GM11168 (cell line): ENCODE data around the gene FURIN.
"Not testable (repeated sequence)": the region's sequence is repeated elsewhere in the genome, so short reads cannot be mapped to it uniquely, and the experiment has no call there.

Experiments used
- in situ Hi-C: fragments of 300-500 bp; cut with MboI; formaldehyde crosslinking; loops from one replicate; pipeline ENCODE4 v1.12.0; 2022; ENCODE audit warnings: low sequenced_read_pairs; ENCODE audit not compliant: unreplicated experiment

The FURIN gene

GRCh38 chr15:90892498-90893174 is 24.2 kb downstream of the FURIN start:
- in situ Hi-C loops = loop anchor here (25.0 kb wide), 1 partner anchor 580 kb away; no protein-coding TSS in a partner anchor

DNA sequence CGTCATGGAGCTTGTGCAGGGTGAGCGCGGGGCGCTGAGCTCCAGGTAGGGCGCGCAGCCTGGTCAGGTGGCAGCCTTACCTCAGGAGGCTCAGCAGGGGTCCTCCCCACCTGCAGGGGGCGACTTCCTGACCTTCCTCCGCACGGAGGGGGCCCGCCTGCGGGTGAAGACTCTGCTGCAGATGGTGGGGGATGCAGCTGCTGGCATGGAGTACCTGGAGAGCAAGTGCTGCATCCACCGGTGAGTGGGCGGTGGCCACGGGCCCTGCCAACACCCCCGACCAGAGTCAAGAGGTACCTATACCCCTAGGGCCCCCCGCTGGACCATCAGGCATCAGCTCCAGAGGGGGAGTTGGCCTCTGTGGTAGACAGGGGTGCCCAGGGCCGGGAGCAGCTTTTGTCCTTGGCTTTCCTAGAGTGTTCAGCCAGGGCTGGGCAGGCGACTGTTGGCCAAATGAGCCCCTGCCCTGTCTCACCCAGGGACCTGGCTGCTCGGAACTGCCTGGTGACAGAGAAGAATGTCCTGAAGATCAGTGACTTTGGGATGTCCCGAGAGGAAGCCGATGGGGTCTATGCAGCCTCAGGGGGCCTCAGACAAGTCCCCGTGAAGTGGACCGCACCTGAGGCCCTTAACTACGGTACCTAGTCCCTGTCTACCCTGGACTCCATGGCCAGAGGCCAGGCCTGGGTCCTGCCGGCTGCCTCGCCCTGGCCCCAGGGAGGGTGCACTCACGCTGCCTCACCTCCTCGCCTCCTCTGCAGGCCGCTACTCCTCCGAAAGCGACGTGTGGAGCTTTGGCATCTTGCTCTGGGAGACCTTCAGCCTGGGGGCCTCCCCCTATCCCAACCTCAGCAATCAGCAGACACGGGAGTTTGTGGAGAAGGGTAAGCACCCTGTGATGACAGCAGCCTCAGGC is 25.0 kb downstream of the FURIN start:
- in situ Hi-C loops = loop anchor here (25.0 kb wide), 1 partner anchor 581 kb away; no protein-coding TSS in a partner anchor

GRCh38 chr15:90895571-90896117 is 27.3 kb downstream of the FURIN start:
- in situ Hi-C loops = loop anchor here (25.0 kb wide), 1 partner anchor 583 kb away; no protein-coding TSS in a partner anchor

DNA sequence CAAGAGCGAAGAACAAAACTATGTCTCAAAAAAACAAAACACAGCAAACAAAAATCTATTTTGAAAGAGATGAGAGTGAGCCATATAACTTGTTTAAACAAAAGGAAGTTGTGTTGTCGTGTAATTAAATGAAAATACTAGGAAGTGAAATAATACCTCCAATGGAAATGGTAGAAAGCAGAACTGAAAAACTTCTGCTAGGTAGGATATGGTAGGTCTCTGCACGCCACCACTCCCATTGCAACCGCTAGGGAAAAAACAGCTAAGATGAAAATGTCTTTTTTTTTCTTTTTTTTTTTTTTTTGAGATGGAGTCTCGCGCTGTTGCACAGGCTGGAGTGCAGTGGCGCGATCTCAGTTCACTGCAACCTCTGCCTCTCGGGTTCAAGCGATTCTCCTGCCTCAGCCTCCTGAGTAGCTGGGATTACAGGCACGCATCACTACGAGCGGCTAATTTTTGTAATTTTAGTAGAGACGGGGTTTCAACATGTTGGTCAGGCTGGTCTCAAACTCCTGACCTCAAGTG is 28.8 kb downstream of the FURIN start:
- in situ Hi-C loops = loop anchor here (25.0 kb wide), 1 partner anchor 585 kb away; no protein-coding TSS in a partner anchor

DNA sequence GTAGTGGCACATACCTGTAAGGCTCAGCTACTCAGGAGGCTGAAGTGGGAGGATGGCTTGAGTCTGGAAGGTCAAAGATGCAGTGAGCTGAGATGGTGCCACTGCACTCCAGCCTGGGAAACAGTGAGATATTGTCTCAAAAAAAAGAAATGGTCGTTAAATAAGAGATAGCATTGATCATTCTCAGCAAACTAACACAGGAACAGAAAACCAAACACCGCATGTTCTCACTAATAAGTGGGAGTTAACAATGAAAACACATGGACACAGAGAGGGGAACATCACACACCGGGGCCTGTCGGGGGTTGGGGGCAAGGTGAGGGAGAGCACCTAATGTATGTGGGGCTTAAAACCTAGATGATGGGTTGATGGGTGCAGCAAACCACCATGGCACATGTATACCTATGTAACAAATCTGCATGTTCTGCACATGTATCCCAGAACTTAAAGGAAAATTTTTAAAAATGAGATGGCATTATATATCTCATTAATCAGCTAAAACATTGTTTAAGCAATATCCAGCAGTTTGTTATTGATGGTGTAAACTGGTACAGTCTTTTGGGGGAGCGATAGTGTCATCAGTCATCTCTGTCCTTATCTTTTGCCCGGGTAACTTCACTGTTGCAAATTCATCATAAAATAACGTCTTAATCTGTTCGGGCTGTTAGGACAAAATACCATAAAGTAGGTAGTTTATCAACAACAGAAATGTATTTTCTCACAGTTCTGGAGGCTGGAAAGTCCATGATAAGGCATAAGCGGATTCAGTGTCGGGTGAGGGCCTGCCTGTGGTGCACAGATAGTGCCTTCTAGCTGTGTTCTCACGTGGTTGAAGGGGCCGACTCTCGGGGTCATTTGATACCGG is 33.0 kb downstream of the FURIN start:
- in situ Hi-C loops = no loop called here

- in situ Hi-C loops = no loop called here
Observed at GRCh38 chr15:90902040-90902839, 33.9 kb downstream of the FURIN start.

DNA sequence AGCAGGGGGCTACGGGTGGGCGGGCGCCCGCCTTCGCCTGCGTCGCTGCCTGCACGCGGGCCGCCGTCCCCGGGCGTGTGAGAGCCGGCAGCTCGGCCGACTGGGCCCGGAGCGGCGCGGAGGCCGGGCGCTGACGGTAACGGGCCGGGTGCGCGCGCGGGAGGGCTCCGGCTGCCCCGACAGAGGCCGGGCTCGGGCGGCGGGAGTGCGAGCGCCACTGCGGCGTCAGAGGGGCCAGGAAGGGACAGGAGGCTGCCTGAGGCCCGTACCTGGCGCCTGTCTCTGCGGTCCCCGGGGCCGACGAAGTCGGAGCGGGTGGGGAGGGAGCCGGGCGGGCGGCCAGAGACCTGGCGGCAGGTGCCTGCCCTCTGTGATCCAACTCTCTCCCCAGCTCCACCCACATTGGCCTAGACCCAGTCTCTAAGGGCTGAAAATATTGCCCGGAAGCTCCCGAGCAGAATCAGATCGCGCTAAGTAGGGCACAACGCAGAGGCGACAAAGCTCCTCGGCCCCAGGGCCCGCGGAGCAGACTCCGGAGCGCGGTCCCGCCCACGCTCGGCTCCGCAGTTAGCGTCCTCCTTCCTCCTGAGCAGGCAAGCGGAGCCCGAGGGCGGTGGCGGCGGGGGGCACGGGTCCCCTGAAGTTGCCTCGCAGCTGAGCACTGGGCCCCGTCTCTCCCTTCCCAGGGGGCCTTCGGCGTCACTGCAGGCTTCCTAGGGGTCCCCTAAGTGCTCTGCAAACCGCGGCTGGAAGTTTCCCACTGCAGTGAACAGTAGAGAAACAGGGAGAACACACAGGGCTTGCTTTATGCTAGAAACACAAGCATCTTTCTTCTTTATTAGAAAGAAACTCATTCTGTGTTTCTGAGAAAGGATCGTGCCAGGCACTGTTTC is 34.7 kb downstream of the FURIN start, which contains the start of gene MAN2A2:
MAN2A2 (plus strand) TSS at position 463 of the 893 bp plus-strand sequence. CDS start 906 bp downstream, outside the sequence.
- in situ Hi-C loops = no loop called here

DNA sequence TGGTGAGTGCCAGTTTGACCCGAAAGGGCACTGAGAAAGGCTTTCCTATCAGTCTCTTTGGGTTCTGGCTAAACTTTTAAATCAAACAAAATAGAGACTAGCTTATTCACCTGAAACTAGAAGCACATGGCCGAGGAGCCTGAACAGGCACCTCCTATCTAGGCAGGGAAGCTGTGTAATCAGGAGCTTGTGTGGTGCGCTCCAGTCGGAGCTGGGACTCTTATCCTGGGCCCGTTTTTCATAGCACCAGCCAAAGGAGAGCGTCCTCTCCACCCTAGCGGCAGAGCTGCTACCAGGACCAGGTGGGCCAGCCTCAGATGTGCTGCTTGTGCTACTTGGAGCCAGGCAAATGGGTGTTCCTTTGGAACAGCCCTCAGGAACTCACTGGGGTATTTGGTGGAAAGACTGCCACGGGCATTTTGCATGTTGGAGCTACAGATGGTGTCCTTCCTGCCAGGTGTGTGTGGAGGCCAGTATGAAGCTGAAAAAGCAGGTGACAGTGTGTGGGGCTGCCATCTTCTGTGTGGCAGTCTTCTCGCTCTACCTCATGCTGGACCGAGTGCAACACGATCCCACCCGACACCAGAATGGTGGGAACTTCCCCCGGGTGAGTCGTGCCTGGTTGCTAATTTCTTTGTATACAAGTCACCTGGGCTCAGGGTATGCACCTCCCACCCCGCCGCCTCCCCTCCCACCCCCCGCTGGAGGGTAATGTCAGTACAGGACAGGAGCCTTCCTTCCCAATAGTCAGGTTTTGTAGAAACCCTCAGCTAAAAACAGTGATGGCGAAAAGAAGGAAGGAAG is 35.5 kb downstream of the FURIN start:
- in situ Hi-C loops = no loop called here

- in situ Hi-C loops = no loop called here
Observed at GRCh38 chr15:90904746-90905145, 36.4 kb downstream of the FURIN start.

- in situ Hi-C loops = no loop called here
Observed at GRCh38 chr15:90905306-90906180, 37.2 kb downstream of the FURIN start.

GRCh38 chr15:90906181-90906849 is 37.9 kb downstream of the FURIN start:
- in situ Hi-C loops = no loop called here

- in situ Hi-C loops = no loop called here
Observed at GRCh38 chr15:90907051-90907660, 38.8 kb downstream of the FURIN start.

- in situ Hi-C loops = no loop called here
Observed at GRCh38 chr15:90907838-90908507, 39.6 kb downstream of the FURIN start.

GRCh38 chr15:90909449-90909848 is 41.1 kb downstream of the FURIN start:
- in situ Hi-C loops = not testable (repeated sequence)

- in situ Hi-C loops = no loop called here
Observed at GRCh38 chr15:90909976-90910375, 41.6 kb downstream of the FURIN start.
